ENCODE data around the gene LRRC14B.
"Not testable (repeated sequence)": the region's sequence is repeated elsewhere in the genome, so short reads cannot be mapped to it uniquely, and the experiment has no call there.

The LRRC14B gene

GRCh38 chr5:160921-161802 lies 30.1 kb upstream of the LRRC14B start:
- no peak for DNase-seq (ENCODE audit: low read depth)

DNA sequence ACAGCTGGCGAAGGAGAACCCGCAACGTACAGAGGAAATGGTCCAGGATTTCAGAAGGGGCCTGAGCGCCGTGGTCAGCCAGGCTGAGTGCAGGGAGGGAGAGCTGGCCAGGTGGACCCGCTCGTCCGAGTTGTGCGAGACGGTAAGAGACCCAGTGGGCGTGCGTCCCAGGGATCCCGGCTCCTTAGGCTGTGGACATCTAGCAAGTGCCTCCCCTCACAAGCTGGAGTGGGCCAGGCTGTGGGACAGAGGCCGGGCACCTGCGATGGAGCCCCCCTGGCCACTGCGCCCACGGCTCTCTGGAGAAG lies 29.5 kb upstream of the LRRC14B start:
- no peak for DNase-seq (ENCODE audit: low read depth)

DNA sequence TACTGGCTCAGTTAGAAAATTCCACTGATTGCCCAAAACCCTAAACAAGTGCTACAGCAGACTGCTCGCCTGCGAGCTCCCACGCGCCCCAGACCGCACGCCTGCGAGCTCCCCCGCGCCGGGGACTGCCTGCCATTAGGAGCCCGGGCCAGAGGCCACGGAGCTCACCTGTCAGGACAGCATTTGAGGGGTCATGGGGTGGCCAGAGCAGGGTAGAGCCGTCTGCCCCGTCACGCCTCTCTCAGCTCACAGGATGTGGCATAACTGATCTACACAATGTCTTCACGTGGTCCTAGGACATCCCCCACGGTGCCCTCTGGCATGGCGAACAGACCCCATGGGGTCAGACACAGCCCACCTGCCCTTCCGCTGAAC lies 29.1 kb upstream of the LRRC14B start:
- DNase-seq (ENCODE audit: low read depth): no peak

DNA sequence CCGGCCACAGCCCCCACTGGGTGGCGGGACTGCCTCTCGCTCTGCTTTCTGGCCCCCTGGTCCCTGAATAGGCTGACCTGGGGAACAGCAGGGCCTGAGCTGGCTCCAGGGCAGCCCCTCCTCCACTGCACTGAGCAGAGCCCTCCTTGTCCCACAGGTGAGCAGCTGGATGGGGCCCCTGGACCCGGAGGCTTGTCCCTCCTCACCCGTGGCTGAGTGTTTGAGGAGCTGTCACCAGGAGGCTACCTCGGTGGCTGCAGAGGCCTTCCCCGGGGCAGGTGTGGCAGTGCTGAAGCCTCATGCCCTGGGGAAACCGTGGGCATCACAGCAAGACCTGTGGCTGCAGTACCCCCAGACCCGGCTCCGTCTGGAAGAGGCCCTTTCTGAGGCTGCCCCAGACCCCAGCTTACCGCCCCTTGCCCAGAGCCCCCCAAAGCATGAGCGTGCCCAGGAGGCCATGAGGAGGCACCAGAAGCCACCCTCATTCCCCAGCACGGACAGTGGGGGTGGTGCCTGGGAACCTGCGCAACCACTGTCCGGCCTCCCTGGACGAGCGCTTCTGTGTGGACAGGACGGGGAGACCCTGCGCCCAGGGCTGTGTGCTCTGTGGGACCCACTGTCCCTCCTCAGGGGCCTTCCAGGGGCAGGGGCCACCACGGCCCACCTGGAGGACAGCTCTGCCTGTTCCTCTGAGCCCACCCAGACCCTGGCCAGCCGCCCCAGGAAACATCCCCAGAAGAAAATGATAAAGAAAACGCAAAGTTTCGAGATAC lies 28.5 kb upstream of the LRRC14B start:
- DNase-seq (ENCODE audit: low read depth): no peak

DNA sequence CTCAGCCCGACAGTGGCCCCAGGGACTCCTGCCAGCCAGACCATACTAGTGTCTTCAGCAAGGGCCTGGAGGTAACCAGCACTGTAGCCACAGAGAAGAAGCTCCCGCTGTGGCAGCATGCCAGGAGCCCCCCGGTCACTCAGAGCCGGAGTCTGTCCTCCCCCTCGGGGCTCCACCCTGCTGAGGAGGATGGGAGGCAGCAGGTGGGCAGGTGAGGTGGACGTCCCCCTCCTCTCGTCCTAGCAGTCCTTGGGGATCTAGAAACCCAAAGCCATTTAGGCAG lies 28.0 kb upstream of the LRRC14B start:
- no peak for DNase-seq (ENCODE audit: low read depth)

GRCh38 chr5:163841-164240 lies 27.5 kb upstream of the LRRC14B start:
- DNase-seq (ENCODE audit: low read depth): no peak

DNA sequence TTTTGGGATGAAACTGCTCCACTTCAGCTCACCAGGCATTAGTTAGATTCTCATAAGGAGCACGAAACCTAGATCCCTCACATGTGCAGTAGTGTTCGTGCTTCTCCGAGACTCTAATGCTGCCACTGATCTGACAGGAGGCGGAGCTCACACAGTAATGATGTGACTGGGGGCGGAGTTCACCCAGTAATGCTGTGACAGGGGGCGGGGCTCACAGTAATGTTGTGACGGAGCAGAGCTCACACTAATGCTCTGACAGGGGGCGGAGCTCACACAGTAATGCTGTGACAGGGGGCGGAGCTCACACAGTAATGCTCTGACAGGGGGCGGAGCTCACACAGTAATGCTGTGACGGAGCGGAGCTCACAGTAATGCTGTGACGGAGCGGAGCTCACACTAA lies 27.1 kb upstream of the LRRC14B start:
- no peak for DNase-seq (ENCODE audit: low read depth)

GRCh38 chr5:164783-165182 lies 26.5 kb upstream of the LRRC14B start:
- not testable (repeated sequence) for DNase-seq (ENCODE audit: low read depth)

GRCh38 chr5:166441-167372 lies 24.6 kb upstream of the LRRC14B start:
- DNase-seq (ENCODE audit: low read depth): no peak

DNA sequence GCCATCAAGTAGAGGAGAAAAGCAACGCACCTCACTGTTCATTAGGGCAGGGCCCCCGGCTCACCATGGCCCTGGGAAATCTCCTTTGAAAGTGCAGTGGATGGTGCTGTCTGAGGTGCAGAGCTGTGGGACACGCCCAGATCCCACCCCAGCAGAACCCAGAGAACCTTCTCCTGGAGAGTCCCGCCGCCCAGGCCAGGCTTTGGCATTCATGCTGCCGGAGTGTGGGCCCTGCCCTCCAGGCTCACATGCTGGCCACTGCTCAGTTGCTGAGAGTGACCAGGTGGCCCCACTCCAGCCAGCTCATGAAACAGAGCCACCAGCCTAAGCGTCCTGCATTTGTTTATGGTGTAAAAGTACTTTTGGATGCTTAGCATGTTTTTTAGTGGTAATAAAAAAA lies 23.8 kb upstream of the LRRC14B start:
- no peak for DNase-seq (ENCODE audit: low read depth)

- DNase-seq (ENCODE audit: low read depth): no peak
Measured at GRCh38 chr5:167982-168660, 23.2 kb upstream of the LRRC14B start.

GRCh38 chr5:169071-169727 lies 22.1 kb upstream of the LRRC14B start:
- no peak for DNase-seq (ENCODE audit: low read depth)

- DNase-seq (ENCODE audit: low read depth): no peak
Measured at GRCh38 chr5:169728-170094, 21.6 kb upstream of the LRRC14B start.

DNA sequence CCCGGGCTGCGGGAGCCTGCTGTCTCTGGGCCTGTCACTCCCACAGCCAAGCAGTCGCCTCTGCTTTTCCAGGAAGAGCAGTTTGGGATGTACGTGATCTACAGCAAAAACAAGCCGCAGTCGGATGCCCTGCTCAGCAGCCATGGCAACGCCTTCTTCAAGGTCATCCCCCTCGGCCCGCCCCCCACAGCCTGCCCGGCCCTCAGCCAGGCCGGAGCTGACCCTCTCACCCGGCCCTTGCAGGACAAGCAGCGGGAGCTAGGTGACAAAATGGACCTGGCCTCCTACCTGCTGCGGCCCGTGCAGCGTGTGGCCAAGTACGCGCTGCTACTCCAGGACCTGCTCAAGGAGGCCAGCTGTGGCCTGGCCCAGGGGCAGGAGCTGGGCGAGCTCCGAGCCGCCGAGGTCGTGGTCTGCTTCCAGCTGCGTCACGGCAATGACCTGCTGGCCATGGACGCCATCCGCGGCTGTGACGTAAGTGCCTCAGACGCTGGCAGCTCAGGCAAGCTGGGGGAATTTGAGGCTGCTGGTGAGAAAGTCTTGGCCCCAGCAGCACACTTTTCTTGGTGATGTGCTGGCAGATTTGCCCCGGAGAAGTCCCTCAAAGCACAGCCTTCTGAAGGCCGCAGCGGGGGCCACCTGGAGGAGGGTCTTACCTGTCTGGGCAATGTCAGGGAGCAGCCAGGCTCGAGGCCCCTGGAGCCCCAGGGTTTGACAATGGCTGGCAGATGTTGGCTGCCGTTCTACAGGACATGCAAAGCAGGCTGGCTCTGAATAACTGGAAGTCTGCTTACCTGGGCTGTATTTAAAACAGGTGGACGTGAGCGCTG lies 20.1 kb upstream of the LRRC14B start:
- DNase-seq (ENCODE audit: low read depth): no peak

GRCh38 chr5:171801-172331 lies 19.4 kb upstream of the LRRC14B start:
- no peak for DNase-seq (ENCODE audit: low read depth)

DNA sequence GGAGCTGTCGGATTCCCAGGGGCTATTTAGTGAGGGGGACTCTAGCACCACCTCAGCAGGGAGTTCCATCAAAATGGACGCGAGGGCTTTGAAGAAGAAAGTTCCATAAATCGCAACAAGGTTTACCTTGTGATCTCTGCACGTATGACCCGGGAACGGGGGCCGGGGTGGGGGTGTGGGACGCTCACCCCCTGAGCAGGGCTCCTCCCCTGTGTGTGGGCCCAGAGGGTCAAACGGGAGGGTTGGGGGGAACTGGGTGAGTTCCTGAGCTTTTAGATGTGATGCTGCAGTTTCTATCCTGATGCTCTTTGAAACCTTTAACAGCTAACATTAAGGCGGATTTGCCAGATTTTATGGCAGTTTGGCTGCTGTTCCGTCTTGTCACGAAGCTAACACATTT lies 18.9 kb upstream of the LRRC14B start:
- DNase-seq (ENCODE audit: low read depth): no peak

DNA sequence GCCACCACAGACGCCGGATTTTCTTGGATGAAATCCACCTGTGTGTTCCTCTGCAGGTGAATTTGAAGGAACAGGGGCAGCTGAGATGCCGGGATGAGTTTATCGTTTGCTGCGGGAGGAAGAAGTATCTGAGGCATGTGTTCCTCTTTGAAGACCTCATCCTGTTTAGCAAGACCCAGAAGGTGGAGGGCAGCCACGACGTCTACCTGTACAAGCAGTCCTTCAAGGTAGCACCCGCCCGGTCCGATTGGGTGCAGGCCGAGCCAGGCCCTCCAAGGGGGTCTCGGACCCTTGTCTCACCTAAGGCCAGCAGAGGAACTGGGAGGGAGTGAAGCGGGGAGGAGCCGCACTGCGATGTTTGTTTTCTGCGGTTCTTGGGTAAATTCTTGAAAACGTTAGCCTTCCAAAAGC lies 18.4 kb upstream of the LRRC14B start:
- no peak for DNase-seq (ENCODE audit: low read depth)

- DNase-seq (ENCODE audit: low read depth): no peak
Measured at GRCh38 chr5:173392-174290, 17.7 kb upstream of the LRRC14B start.

- no peak for DNase-seq (ENCODE audit: low read depth)
Measured at GRCh38 chr5:174291-174600, 17.0 kb upstream of the LRRC14B start.
